HCT116 (cell line): ENCODE results near the gene TTC17. TPM values are rescaled to one million over a fixed set of nuclear protein-coding genes. Genes with fewer than 3 reads are reported as not detected.

Source experiments
- ATAC-seq: fragments of 200-7000 bp; cut with Tn5 transposase; 2 replicates; pipeline ENCODE4 v1.9.1; 2020; ENCODE audit warnings: mild to moderate bottlenecking, moderate library complexity
- BruUV-seq: library from RNA; stranded (reverse); fragments of 400-500 nt; replicated peaks from 2 replicates; lab custom pipeline; 2021; lab: Mats Ljungman, UMichigan
- CTCF ChIA-PET: fragments of 300-600 bp; sonication (Branson Sonifier 250); formaldehyde crosslinking; loops from one replicate; lab custom pipeline; 2021; ENCODE audit warnings: antibody characterized with exemption; lab: Charles Lee
- POLR2A ChIA-PET: fragments of 300-600, 350-600 bp; sonication (Branson Sonifier 250); formaldehyde crosslinking; loops from one replicate; lab custom pipeline; 2021; ENCODE audit warnings: antibody characterized with exemption; lab: Charles Lee
- RAD21 ChIA-PET, 2 experiments: fragments of 300-600 bp; sonication (Branson Sonifier 250); formaldehyde crosslinking; loops; one replicate each; lab custom pipeline; 2023; ENCODE audit warnings: low total read pairs in 2 of 2; ENCODE audit not compliant: uncharacterized antibody in 2 of 2, unreplicated experiment in 2 of 2, low non-redundant PET in 1 of 2; lab: Charles Lee
- DNase-seq: peaks from one replicate; pipeline ENCODE4 v3.0.0-alpha.2; 2010; ENCODE audit warnings: low read depth, low spot score
- H2AFZ ChIP-seq: fragments of 200-600 bp; shearing (Covaris generic), sonication (generic); 2 replicates; pipeline ENCODE4 v1.6.1; 2017; ENCODE audit warnings: low read depth, mixed run types, mixed read lengths, antibody characterized with exemption, low read length; ENCODE audit not compliant: poor library complexity, severe bottlenecking
- H3K27ac ChIP-seq: 2 replicates; pipeline ENCODE4 v1.5.1; 2012; ENCODE audit warnings: low read depth, low read length
- H3K27me3 ChIP-seq: fragments of 200-600 bp; sonication (generic); 2 replicates; pipeline ENCODE4 v1.6.1; 2016; ENCODE audit warnings: mixed run types, low read length, mixed read lengths; ENCODE audit not compliant: insufficient read depth
- H3K36me3 ChIP-seq, 2 experiments: fragments of 200-500 bp in 1 of 2; fragments of 200-600 bp in 1 of 2; sonication (Bioruptor generic) in 1 of 2; sonication (generic) in 1 of 2; 2 replicates each; pipeline versions ENCODE4 v1.5.1 to v1.6.1; 2014 to 2016; ENCODE audit warnings: low read length in 2 of 2, inconsistent platforms in 1 of 2, mixed read lengths in 1 of 2, mixed run types in 1 of 2; ENCODE audit not compliant: insufficient read depth in 2 of 2, control insufficient read depth in 1 of 2
- H3K4me1 ChIP-seq, 2 experiments: fragments of 200-600 bp in 1 of 2; sonication (generic) in 1 of 2; 2 replicates each; pipeline versions ENCODE4 v1.5.1 to v1.6.1; 2012 to 2017; ENCODE audit warnings: low read length in 2 of 2, inconsistent platforms in 1 of 2, mild to moderate bottlenecking in 1 of 2, mixed read lengths in 1 of 2, mixed run types in 1 of 2, moderate library complexity in 1 of 2; ENCODE audit not compliant: insufficient read depth in 2 of 2, control insufficient read depth in 1 of 2
- H3K4me2 ChIP-seq: fragments of 200-600 bp; sonication (generic); 2 replicates; pipeline ENCODE4 v1.6.1; 2017; ENCODE audit warnings: mixed run types, low read length, mixed read lengths
- H3K4me3 ChIP-seq, 2 experiments: fragments of 200-600 bp in 1 of 2; sonication (generic) in 1 of 2; replicated peaks in 1 of 2; 2 replicates each; pipeline ENCODE4 v1.5.1; 2011 to 2016; ENCODE audit warnings: low read length in 2 of 2, control low read depth in 1 of 2, low read depth in 1 of 2, mild to moderate bottlenecking in 1 of 2, mixed read lengths in 1 of 2, mixed run types in 1 of 2
- H3K79me2 ChIP-seq: fragments of 200-600 bp; sonication (generic); 2 replicates; pipeline ENCODE4 v1.6.1; 2017; ENCODE audit warnings: mild to moderate bottlenecking, mixed run types, low read length, moderate library complexity, mixed read lengths; ENCODE audit not compliant: insufficient read depth
- H3K9ac ChIP-seq: fragments of 200-600 bp; sonication (generic); 2 replicates; pipeline ENCODE4 v1.6.1; 2016; ENCODE audit warnings: low read length, mixed read lengths
- H3K9me2 ChIP-seq: fragments of 200-600 bp; sonication (generic), shearing (Covaris generic); 2 replicates; pipeline ENCODE4 v1.6.1; 2017; ENCODE audit warnings: mixed run types, mild to moderate bottlenecking, moderate library complexity; ENCODE audit not compliant: insufficient read depth
- H3K9me3 ChIP-seq, 2 experiments: fragments of 200-500 bp in 1 of 2; fragments of 200-600 bp in 1 of 2; sonication (Bioruptor generic) in 1 of 2; sonication (generic) in 1 of 2; 2 replicates each; pipeline ENCODE4 v1.6.1; 2014 to 2017; ENCODE audit warnings: low read length in 2 of 2, mixed read lengths in 2 of 2, inconsistent platforms in 1 of 2, low read depth in 1 of 2, mild to moderate bottlenecking in 1 of 2, mixed run types in 1 of 2, moderate library complexity in 1 of 2; ENCODE audit not compliant: control insufficient read depth in 1 of 2, insufficient read depth in 1 of 2
- H4K20me1 ChIP-seq: fragments of 200-600 bp; sonication (generic), shearing (Covaris generic); 2 replicates; pipeline ENCODE4 v1.6.1; 2017; ENCODE audit warnings: mixed run types, mild to moderate bottlenecking, moderate library complexity; ENCODE audit not compliant: insufficient read depth
- CEBPB ChIP-seq: IDR thresholded peaks from 2 replicates; pipeline ENCODE4 v1.6.1; 2012; ENCODE audit warnings: low read depth
- EGR1 ChIP-seq: IDR thresholded peaks from 2 replicates; pipeline ENCODE4 v1.6.1; 2012; ENCODE audit warnings: low read depth
- ELF1 ChIP-seq: IDR thresholded peaks from 2 replicates; pipeline ENCODE4 v1.6.1; 2012; ENCODE audit warnings: low read depth, borderline replicate concordance
- EZH2 ChIP-seq: fragments of 200-600 bp; sonication (generic); IDR thresholded peaks from 2 replicates; pipeline ENCODE4 v1.6.1; 2017; ENCODE audit warnings: antibody characterized with exemption, mixed run types
- EZH2phosphoT487 ChIP-seq: fragments of 200-600 bp; IDR thresholded peaks from 2 replicates; pipeline ENCODE4 v1.6.1; 2018; ENCODE audit warnings: antibody characterized with exemption, borderline replicate concordance
- FOSL1 ChIP-seq: IDR thresholded peaks from 2 replicates; pipeline ENCODE4 v1.6.1; 2012; ENCODE audit warnings: low read depth
- POLR2A ChIP-seq: IDR thresholded peaks from 2 replicates; pipeline ENCODE4 v1.7.0; 2011; ENCODE audit warnings: borderline replicate concordance; ENCODE audit not compliant: insufficient read depth, insufficient read length; ENCODE audit errors: extremely low read depth
- POLR2AphosphoS5 ChIP-seq: IDR thresholded peaks from 2 replicates; pipeline ENCODE4 v1.6.1; 2011; ENCODE audit warnings: mild to moderate bottlenecking, low read depth, low read length, moderate library complexity
- RAD21 ChIP-seq: IDR thresholded peaks from 2 replicates; pipeline ENCODE4 v1.6.1; 2012; ENCODE audit warnings: low read depth, mild to moderate bottlenecking
- SIN3A ChIP-seq: IDR thresholded peaks from 2 replicates; pipeline ENCODE4 v1.6.1; 2012; ENCODE audit warnings: low read depth
- SP1 ChIP-seq: IDR thresholded peaks from 2 replicates; pipeline ENCODE4 v1.6.1; 2012; ENCODE audit warnings: low read depth
- SRF ChIP-seq: IDR thresholded peaks from 2 replicates; pipeline ENCODE4 v1.6.1; 2012; ENCODE audit warnings: low read depth
- TCF7L2 ChIP-seq: IDR thresholded peaks from 2 replicates; pipeline ENCODE4 v1.7.0; 2011; ENCODE audit warnings: borderline replicate concordance, inconsistent platforms; ENCODE audit not compliant: insufficient read depth, insufficient read length; ENCODE audit errors: extremely low read depth
- YY1 ChIP-seq: IDR thresholded peaks from 2 replicates; pipeline ENCODE4 v1.6.1; 2011; ENCODE audit warnings: low read length, low read depth, moderate library complexity, mild to moderate bottlenecking; ENCODE audit not compliant: insufficient replicate concordance; ENCODE audit errors: extremely low read depth
- ZFX ChIP-seq: fragments of 450-650 bp; IDR thresholded peaks from 2 replicates; pipeline ENCODE4 v1.6.1; 2017
- ZNF274 ChIP-seq: fragments of 200-500 bp; sonication (Bioruptor generic); IDR thresholded peaks from 2 replicates; pipeline ENCODE4 v1.6.1; 2014; ENCODE audit warnings: mild to moderate bottlenecking, low read depth, low read length, inconsistent platforms
- intact Hi-C: fragments of 100-400 bp; cut with micrococcal nuclease; formaldehyde crosslinking; loops from 2 replicates; pipeline ENCODE4 v1.10.0; 2022
- total RNA-seq: library from RNA; stranded (reverse); gene quantifications from one replicate; pipeline ENCODE4 v1.2.1, GENCODE V29; 2021; ENCODE audit not compliant: unreplicated experiment
- TF ChIP-seq, protein P1 (sequence below), 3 experiments: fragments of 200-600 bp in 1 of 3; sonication (generic) in 1 of 3; IDR thresholded peaks in 2 of 3; conservative IDR thresholded peaks in 1 of 3; 2 replicates each; pipeline ENCODE4 v1.5.1; 2012 to 2017; ENCODE audit warnings: low read depth in 2 of 3, low read length in 2 of 3, antibody characterized with exemption in 1 of 3, borderline replicate concordance in 1 of 3, control low read depth in 1 of 3, mild to moderate bottlenecking in 1 of 3, mixed read lengths in 1 of 3, mixed run types in 1 of 3, moderate library complexity in 1 of 3; ENCODE audit not compliant: insufficient read depth in 1 of 3
- TF ChIP-seq, protein P2 (sequence below): IDR thresholded peaks from 2 replicates; pipeline ENCODE4 v1.6.1; 2011; ENCODE audit warnings: mild to moderate bottlenecking, low read length, moderate library complexity; ENCODE audit not compliant: insufficient replicate concordance; ENCODE audit errors: extremely low read depth
- TF ChIP-seq, protein P3 (sequence below): IDR thresholded peaks from 2 replicates; pipeline ENCODE4 v1.6.1; 2012

TTC17 gene
- total RNA-seq, 1 experiment from 2014 or later = 51.6 TPM

DNA sequence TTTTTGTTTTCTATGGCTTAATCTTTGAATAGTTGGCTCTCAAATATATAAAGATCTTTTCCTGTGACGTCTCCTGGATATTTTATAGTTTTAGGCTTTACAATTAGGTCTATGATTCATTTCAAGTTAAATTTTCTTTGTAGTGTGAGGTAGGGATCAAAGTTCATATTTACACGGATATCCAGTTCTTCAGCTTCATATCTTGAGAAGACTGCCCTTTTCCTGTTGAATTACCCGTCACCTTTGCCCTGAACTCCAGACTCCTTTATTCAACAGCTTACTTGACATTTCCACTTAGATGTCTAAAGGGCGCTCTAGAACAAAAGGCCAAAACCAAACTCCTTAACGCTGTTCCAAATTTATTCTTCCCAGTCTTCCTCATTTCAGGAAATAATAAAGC is 51.7 kb downstream of the TTC17 start:
- Histone ChIP-seq H3K79me2 (no peaks in the 10 kb centered on the region), H3K36me3 (peaks cover 8 to 32% of the 10 kb centered on the region in 2 experiments; a peak in 3 of 4 replicates), H3K9me2 (no peaks in the 10 kb centered on the region), H3K9ac (no peak overlapping the region), H3K4me1 (no peaks in the 10 kb centered on the region), H3K27me3 (no peaks in the 10 kb centered on the region), H3K4me2 (no peak overlapping the region), H4K20me1 (no peaks in the 10 kb centered on the region), H3K27ac (no peak overlapping the region), H2AFZ (no peak overlapping the region), H3K4me3 (no peak overlapping the region), H3K9me3 (no peaks in the 10 kb centered on the region)
- ChIA-PET RAD21 (no interaction called here), CTCF (no interaction called here), POLR2A (no interaction called here)
- DNase-seq (no peak), ATAC-seq (no peak)
- BruUV-seq = no TSS peak
- intact Hi-C loops = no loop called here
- TF ChIP-seq YY1 = no peak
- TF ChIP-seq EZH2 = no peak
- no peak for TF ChIP-seq POLR2AphosphoS5
- TF ChIP-seq SIN3A = no peak
- TF ChIP-seq SP1 = no peak
- no peak for TF ChIP-seq POLR2A
- TF ChIP-seq CEBPB = no peak
- TF ChIP-seq EZH2phosphoT487 = no peak
- no peak for TF ChIP-seq EGR1
- TF ChIP-seq, protein P1, sequence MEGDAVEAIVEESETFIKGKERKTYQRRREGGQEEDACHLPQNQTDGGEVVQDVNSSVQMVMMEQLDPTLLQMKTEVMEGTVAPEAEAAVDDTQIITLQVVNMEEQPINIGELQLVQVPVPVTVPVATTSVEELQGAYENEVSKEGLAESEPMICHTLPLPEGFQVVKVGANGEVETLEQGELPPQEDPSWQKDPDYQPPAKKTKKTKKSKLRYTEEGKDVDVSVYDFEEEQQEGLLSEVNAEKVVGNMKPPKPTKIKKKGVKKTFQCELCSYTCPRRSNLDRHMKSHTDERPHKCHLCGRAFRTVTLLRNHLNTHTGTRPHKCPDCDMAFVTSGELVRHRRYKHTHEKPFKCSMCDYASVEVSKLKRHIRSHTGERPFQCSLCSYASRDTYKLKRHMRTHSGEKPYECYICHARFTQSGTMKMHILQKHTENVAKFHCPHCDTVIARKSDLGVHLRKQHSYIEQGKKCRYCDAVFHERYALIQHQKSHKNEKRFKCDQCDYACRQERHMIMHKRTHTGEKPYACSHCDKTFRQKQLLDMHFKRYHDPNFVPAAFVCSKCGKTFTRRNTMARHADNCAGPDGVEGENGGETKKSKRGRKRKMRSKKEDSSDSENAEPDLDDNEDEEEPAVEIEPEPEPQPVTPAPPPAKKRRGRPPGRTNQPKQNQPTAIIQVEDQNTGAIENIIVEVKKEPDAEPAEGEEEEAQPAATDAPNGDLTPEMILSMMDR (IDR thresholded peaks at IDR 0.05 in 2 of 3, conservative IDR thresholded peaks at IDR 0.05 in 1 of 3; ENCODE audit: borderline replicate concordance in 1 of 3, insufficient read depth in 1 of 3, low read depth in 2 of 3, low read length in 2 of 3) = no peak
- no peak for TF ChIP-seq FOSL1
- TF ChIP-seq TCF7L2 = no peak
- TF ChIP-seq, protein P2, sequence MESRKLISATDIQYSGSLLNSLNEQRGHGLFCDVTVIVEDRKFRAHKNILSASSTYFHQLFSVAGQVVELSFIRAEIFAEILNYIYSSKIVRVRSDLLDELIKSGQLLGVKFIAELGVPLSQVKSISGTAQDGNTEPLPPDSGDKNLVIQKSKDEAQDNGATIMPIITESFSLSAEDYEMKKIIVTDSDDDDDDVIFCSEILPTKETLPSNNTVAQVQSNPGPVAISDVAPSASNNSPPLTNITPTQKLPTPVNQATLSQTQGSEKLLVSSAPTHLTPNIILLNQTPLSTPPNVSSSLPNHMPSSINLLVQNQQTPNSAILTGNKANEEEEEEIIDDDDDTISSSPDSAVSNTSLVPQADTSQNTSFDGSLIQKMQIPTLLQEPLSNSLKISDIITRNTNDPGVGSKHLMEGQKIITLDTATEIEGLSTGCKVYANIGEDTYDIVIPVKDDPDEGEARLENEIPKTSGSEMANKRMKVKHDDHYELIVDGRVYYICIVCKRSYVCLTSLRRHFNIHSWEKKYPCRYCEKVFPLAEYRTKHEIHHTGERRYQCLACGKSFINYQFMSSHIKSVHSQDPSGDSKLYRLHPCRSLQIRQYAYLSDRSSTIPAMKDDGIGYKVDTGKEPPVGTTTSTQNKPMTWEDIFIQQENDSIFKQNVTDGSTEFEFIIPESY = no peak
- no peak for TF ChIP-seq ZFX
- no peak for TF ChIP-seq ZNF274
- TF ChIP-seq, protein P3, sequence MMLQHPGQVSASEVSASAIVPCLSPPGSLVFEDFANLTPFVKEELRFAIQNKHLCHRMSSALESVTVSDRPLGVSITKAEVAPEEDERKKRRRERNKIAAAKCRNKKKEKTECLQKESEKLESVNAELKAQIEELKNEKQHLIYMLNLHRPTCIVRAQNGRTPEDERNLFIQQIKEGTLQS = no peak
- no peak for TF ChIP-seq SRF
- TF ChIP-seq ELF1 = no peak
- no peak for TF ChIP-seq RAD21
- TF ChIP-seq, all 23 proteins: peak for 0
